Common myeloid progenitor, CD34-positive (primary cell): Measurements from ENCODE around the gene GBP5.
A peak's percentile ranks its signal among the peaks of the same experiment; 100 is the strongest.
"Not testable (repeated sequence)": the region's sequence is repeated elsewhere in the genome, so short reads cannot be mapped to it uniquely, and the experiment has no call there.

ENCODE experiments used
- CTCF ChIA-PET: fragments of 350-600 bp; sonication (Branson Sonifier 250); formaldehyde crosslinking; loops from one replicate; lab custom pipeline; 2021; ENCODE audit warnings: antibody characterized with exemption; lab: Charles Lee
- POLR2A ChIA-PET: fragments of 350-600 bp; sonication (Branson Sonifier 250); formaldehyde crosslinking; loops from one replicate; lab custom pipeline; 2021; ENCODE audit warnings: antibody characterized with exemption; lab: Charles Lee
- DNase-seq, 3 donors: peaks; one replicate each; pipeline versions ENCODE4 v3.0.0 to v3.0.0-alpha.2; 2013
- H3K27ac ChIP-seq, 2 experiments: 1 replicate in 1 of 2; 2 replicates in 1 of 2; pipeline ENCODE4 v1.7.0; 2013; ENCODE audit warnings: inconsistent platforms in 2 of 2, low read length in 2 of 2, mild to moderate bottlenecking in 2 of 2, low read depth in 1 of 2, moderate library complexity in 1 of 2; ENCODE audit not compliant: severe bottlenecking in 2 of 2, insufficient read depth in 1 of 2, poor library complexity in 1 of 2
- H3K27me3 ChIP-seq, 5 experiments: replicated peaks in 2 of 5; 1 replicate in 3 of 5; 2 replicates in 2 of 5; pipeline versions ENCODE4 v1.6.1 to v1.7.0; 2013; ENCODE audit warnings: low read length in 4 of 5, mild to moderate bottlenecking in 2 of 5, moderate library complexity in 2 of 5, inconsistent platforms in 1 of 5; ENCODE audit not compliant: insufficient read depth in 5 of 5, control insufficient read depth in 4 of 5
- H3K36me3 ChIP-seq, 4 experiments: 1 replicate in 2 of 4; 2 replicates in 2 of 4; pipeline versions ENCODE4 v1.6.1 to v1.7.0; 2013; ENCODE audit warnings: low read length in 3 of 4, control low read depth in 1 of 4, mild to moderate bottlenecking in 1 of 4; ENCODE audit not compliant: control insufficient read depth in 4 of 4, insufficient read depth in 4 of 4
- H3K4me1 ChIP-seq, 4 experiments: 1 replicate in 3 of 4; 2 replicates in 1 of 4; pipeline versions ENCODE4 v1.6.1 to v1.7.1; 2013; ENCODE audit warnings: low read length in 3 of 4, mild to moderate bottlenecking in 3 of 4, control low read depth in 1 of 4, inconsistent platforms in 1 of 4, moderate library complexity in 1 of 4; ENCODE audit not compliant: control insufficient read depth in 4 of 4, insufficient read depth in 4 of 4; ENCODE audit errors: control extremely low read depth in 1 of 4
- H3K4me3 ChIP-seq, 7 experiments: 1 replicate in 4 of 7; 2 replicates in 3 of 7; pipeline versions ENCODE4 v1.5.1 to v1.7.0; 2013; ENCODE audit warnings: mild to moderate bottlenecking in 7 of 7, low read length in 6 of 7, moderate library complexity in 6 of 7, inconsistent platforms in 2 of 7, low read depth in 2 of 7, control low read depth in 1 of 7; ENCODE audit not compliant: insufficient read depth in 4 of 7, control insufficient read depth in 1 of 7; ENCODE audit errors: extremely low read depth in 1 of 7
- H3K9me3 ChIP-seq, 5 experiments: 1 replicate in 4 of 5; 2 replicates in 1 of 5; pipeline versions ENCODE4 v1.6.1 to v1.7.1; 2013; ENCODE audit warnings: low read length in 4 of 5, mild to moderate bottlenecking in 2 of 5, inconsistent platforms in 1 of 5, low read depth in 1 of 5, moderate library complexity in 1 of 5; ENCODE audit not compliant: control insufficient read depth in 4 of 5, insufficient read depth in 2 of 5; ENCODE audit errors: control extremely low read depth in 1 of 5
- WGBS: methylation state at CpG from one replicate; pipeline ENCODE4 v1.1.5; 2013; ENCODE audit not compliant: insufficient coverage; 5-methylcytosine and 5-hydroxymethylcytosine counted together

GBP5 gene

GRCh38 chr1:89284078-89284763, 11.6 kb upstream of the GBP5 start:
- CTCF ChIA-PET, result interaction anchor here (1.5 to 1.6 kb wide), 2 partner anchors 11 to 12 kb away, joined by 4 to 5 read pairs; partner anchors contain the start of gene GBP5
- H3K4me3 ChIP-seq, DNase-seq, H3K27ac ChIP-seq, H3K36me3 ChIP-seq, POLR2A ChIA-PET, H3K9me3 ChIP-seq, H3K27me3 ChIP-seq: not testable (repeated sequence)
- WGBS, result 95% methylated on average over 3 of the region's 5 CpGs
- peaks cover 10 to 27% (median 19%) of the 10 kb centered on the region in 4 experiments for H3K4me1 ChIP-seq

DNA sequence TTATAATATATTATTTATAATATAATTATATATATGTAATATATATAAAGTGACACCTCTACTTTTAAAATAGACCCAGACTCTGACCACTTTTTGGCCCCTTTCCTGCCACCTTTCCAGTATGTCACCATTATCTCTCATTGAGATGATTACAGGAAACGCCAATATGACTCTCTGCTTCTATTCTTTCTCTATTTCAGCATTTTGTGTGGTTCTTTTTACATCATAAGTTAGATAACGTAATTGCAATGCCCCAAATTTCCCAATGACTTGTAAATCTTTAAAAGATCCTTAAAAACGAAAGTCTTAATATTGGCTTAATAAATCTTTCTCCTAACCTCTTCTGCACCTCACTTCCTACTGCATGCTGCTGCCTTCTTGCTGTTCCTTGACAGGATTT, 8.1 kb upstream of the GBP5 start:
- no peak overlapping the region for H3K27ac ChIP-seq
- WGBS, result 27% methylated on average over 1 of the region's 3 CpGs
- H3K27me3 ChIP-seq, result no peaks in the 10 kb centered on the region
- ChIA-PET CTCF (interaction anchor here (0.7 kb wide), 1 partner anchor 164 kb away, joined by 3 read pairs; no protein-coding TSS in a partner anchor), POLR2A (interaction anchor here (0.5 kb wide), 1 partner anchor 80 kb away, joined by 4 read pairs; no protein-coding TSS in a partner anchor)
- DNase-seq, result no peak
- H3K4me3 ChIP-seq, result no peak overlapping the region
- peaks cover 0 to 10% (median 3%) of the 10 kb centered on the region in 4 experiments for H3K4me1 ChIP-seq
- H3K9me3 ChIP-seq, result peaks cover 0 to 6% (median 0%) of the 10 kb centered on the region in 5 experiments
- no peaks in the 10 kb centered on the region for H3K36me3 ChIP-seq

GRCh38 chr1:89279011-89279466, 6.4 kb upstream of the GBP5 start:
- POLR2A ChIA-PET, result no interaction called here
- 60% methylated on average over 1 of the region's 6 CpGs for WGBS
- CTCF ChIA-PET, result interaction anchor here (1.0 to 1.2 kb wide), 3 partner anchors 11 to 277 kb away, joined by 3 to 4 read pairs (median 3); no protein-coding TSS in a partner anchor
- Histone ChIP-seq H3K27me3 (no peaks in the 10 kb centered on the region), H3K36me3 (no peaks in the 10 kb centered on the region), H3K4me1 (peaks cover 8 to 24% (median 15%) of the 10 kb centered on the region in 4 experiments), H3K27ac (peak overlapping the region in 1 of 2 experiments; percentile 27), H3K9me3 (no peaks in the 10 kb centered on the region), H3K4me3 (peak overlapping the region in 2 of 7 experiments; percentile 20 to 39)
- DNase-seq, result peak in 2 of 3 donors; percentile 52 to 63

DNA sequence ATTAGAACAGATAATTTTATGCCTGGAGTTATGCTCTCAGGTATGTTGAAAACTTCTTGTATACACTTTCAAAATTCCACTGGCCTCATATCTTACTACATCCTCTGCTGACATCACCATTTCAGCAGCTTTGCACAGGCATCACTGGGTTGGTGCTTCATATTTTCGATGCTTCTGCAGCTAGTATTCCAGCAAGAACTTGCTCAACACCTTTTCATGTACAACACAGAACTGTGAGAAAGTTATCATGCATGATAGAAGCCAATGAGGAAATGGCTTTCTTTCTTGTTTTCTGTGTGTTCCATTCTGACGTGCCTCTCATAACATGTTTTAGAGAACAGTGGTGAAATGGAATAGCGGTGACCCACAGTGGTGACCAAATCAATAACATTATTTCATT, 5.1 kb upstream of the GBP5 start:
- 80% methylated on average over 2 of the region's 3 CpGs for WGBS
- Histone ChIP-seq H3K9me3 (no peaks in the 10 kb centered on the region), H3K4me3 (no peak overlapping the region), H3K36me3 (no peaks in the 10 kb centered on the region), H3K4me1 (peaks cover 8 to 33% (median 20%) of the 10 kb centered on the region in 4 experiments), H3K27me3 (no peaks in the 10 kb centered on the region), H3K27ac (no peak overlapping the region)
- no peak for DNase-seq
- ChIA-PET CTCF (interaction anchor here (0.7 to 1.4 kb wide), 5 partner anchors 81 to 280 kb away, joined by 3 to 4 read pairs (median 3); no protein-coding TSS in a partner anchor), POLR2A (no interaction called here)

- ChIA-PET POLR2A (no interaction called here), CTCF (interaction anchor here (0.7 to 1.7 kb wide), 17 partner anchors 16 to 303 kb away, joined by 3 to 6 read pairs (median 3); partner anchors contain the start of gene GBP3)
- Histone ChIP-seq H3K9me3 (no peaks in the 10 kb centered on the region), H3K36me3 (no peaks in the 10 kb centered on the region), H3K27ac (no peak overlapping the region), H3K4me1 (peaks cover 11 to 37% (median 23%) of the 10 kb centered on the region in 4 experiments), H3K4me3 (no peak overlapping the region), H3K27me3 (no peaks in the 10 kb centered on the region)
- 69% methylated on average over 2 of the region's 3 CpGs for WGBS
- peak in 2 of 3 donors; percentile 42 to 48 for DNase-seq
These were observed 4.0 kb upstream of the GBP5 start for GRCh38 chr1:89276690-89277089.

DNA sequence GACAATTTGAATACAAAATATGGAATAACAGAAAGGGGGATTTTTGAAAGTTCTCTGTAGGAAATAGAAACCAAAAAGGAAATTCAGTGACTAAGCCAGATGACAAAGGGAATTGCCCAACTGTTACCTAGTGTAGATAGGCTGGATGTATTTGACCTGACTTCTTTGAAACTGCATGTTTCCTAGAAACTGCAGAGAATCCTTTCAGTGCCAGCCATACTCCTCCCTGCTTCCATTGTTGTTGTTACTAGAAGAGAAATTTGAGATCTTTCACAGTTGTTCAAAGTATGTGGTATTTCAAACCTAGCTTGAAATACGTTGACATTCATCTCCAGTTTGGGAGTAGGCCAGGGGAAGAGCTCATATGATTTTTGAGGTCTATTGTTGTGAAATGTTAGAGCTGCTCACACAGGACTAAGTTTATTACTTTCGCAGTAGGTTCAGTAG, 1.8 kb upstream of the GBP5 start:
- H3K4me1 ChIP-seq, result peaks cover 20 to 54% (median 34%) of the 10 kb centered on the region in 4 experiments
- H3K27me3 ChIP-seq, result no peaks in the 10 kb centered on the region
- ChIA-PET POLR2A (no interaction called here), CTCF (interaction anchor here (0.8 to 2.2 kb wide), 8 partner anchors 16 to 275 kb away, joined by 3 to 11 read pairs (median 4); partner anchors contain the start of gene GBP4)
- H3K27ac ChIP-seq, result peak overlapping the region; percentile 43 to 75
- WGBS, result 0% methylated on average over 1 of the region's 2 CpGs
- peak; percentile 59 to 88 (median 86) for DNase-seq
- H3K36me3 ChIP-seq, result no peaks in the 10 kb centered on the region
- peak overlapping the region in 1 of 7 experiments; percentile 27 for H3K4me3 ChIP-seq
- no peaks in the 10 kb centered on the region for H3K9me3 ChIP-seq
